Fibroblast of the aortic adventitia (primary cell): Measurements from ENCODE around the gene TXLNB. TPM values are rescaled to one million over a fixed set of nuclear protein-coding genes. Genes with fewer than 3 reads are reported as not detected.
A peak's percentile ranks its signal among the peaks of the same experiment; 100 is the strongest.
"Not testable (repeated sequence)": the region's sequence is repeated elsewhere in the genome, so short reads cannot be mapped to it uniquely, and the experiment has no call there.

ENCODE experiments used
- DNase-seq: peaks from one replicate; pipeline ENCODE4 v3.0.0-alpha.2; 2010; ENCODE audit warnings: low read depth
- H3K4me3 ChIP-seq: 2 replicates; pipeline ENCODE4 v1.5.1; 2011; ENCODE audit warnings: low read depth, mild to moderate bottlenecking, control low read depth, low read length, moderate library complexity
- CTCF ChIP-seq: IDR thresholded peaks from 2 replicates; pipeline ENCODE4 v1.5.1; 2011; ENCODE audit warnings: mild to moderate bottlenecking, low read length, control low read depth, inconsistent platforms; ENCODE audit not compliant: insufficient read depth
- total RNA-seq: library from RNA; depleted of rRNA; stranded (reverse); fragments of >200 nt; gene quantifications from 2 replicates; pipeline ENCODE4 v1.2.3, GENCODE V29; 2012; ENCODE audit warnings: low replicate concordance

Gene TXLNB
- total RNA-seq, 1 donor: 0.36 TPM

GRCh38 chr6:139288496-139289040 lies 3.2 kb downstream of the TXLNB start:
- DNase-seq: no peak
- TF ChIP-seq CTCF: no peak
- no peak overlapping the region for H3K4me3 ChIP-seq

GRCh38 chr6:139287868-139288267 lies 3.9 kb downstream of the TXLNB start:
- no peak for DNase-seq
- no peak for TF ChIP-seq CTCF
- H3K4me3 ChIP-seq: no peak overlapping the region

GRCh38 chr6:139286438-139286837 lies 5.4 kb downstream of the TXLNB start:
- DNase-seq, H3K4me3 ChIP-seq: not testable (repeated sequence)

GRCh38 chr6:139285590-139285989 lies 6.2 kb downstream of the TXLNB start:
- no peak for TF ChIP-seq CTCF
- DNase-seq: no peak
- no peak overlapping the region for H3K4me3 ChIP-seq

- no peak for DNase-seq
- TF ChIP-seq CTCF: no peak
Measured at GRCh38 chr6:139284789-139285188, 7.0 kb downstream of the TXLNB start.

GRCh38 chr6:139282684-139283083 lies 9.1 kb downstream of the TXLNB start:
- no peak for DNase-seq
- TF ChIP-seq CTCF: no peak
- no peak overlapping the region for H3K4me3 ChIP-seq

More at GRCh38 chr6:139284789-139285188, 7.0 kb downstream of the TXLNB start:
- H3K4me3 ChIP-seq: no peak overlapping the region

GRCh38 chr6:139278190-139278589 lies 13.6 kb downstream of the TXLNB start:
- H3K4me3 ChIP-seq: no peak overlapping the region
- DNase-seq: peak; percentile 54
- TF ChIP-seq CTCF: no peak
